GM10847 (cell line): ENCODE results near the gene MMS22L.

ENCODE experiments used
- POLR2A ChIP-seq: IDR thresholded peaks from 2 replicates; pipeline ENCODE4 v1.6.1; 2011; ENCODE audit not compliant: insufficient read length; ENCODE audit errors: extremely low read depth

MMS22L gene

GRCh38 chr6:97282726-97283617 is at the start of gene MMS22L:
MMS22L (minus strand) TSS chr6:97283216; CDS start chr6:97282477, 739 bp downstream.
- peak; percentile 26 for TF ChIP-seq POLR2A

- no peak for TF ChIP-seq POLR2A
These were observed 39.8 kb upstream of the MMS22L start for GRCh38 chr6:97322811-97323210.

GRCh38 chr6:97322226-97322625 is 39.2 kb upstream of the MMS22L start:
- TF ChIP-seq POLR2A: no peak

- TF ChIP-seq POLR2A: no peak
These were observed 34.0 kb upstream of the MMS22L start for GRCh38 chr6:97316978-97317377.

- TF ChIP-seq POLR2A: no peak
These were observed 29.2 kb upstream of the MMS22L start for GRCh38 chr6:97312241-97312640.

- no peak for TF ChIP-seq POLR2A
These were observed 23.7 kb upstream of the MMS22L start for GRCh38 chr6:97306544-97307320.

GRCh38 chr6:97305414-97306066 is 22.5 kb upstream of the MMS22L start:
- TF ChIP-seq POLR2A: no peak

GRCh38 chr6:97304701-97305100 is 21.7 kb upstream of the MMS22L start:
- TF ChIP-seq POLR2A: no peak

- no peak for TF ChIP-seq POLR2A
These were observed 11.4 kb upstream of the MMS22L start for GRCh38 chr6:97294451-97294850.

- no peak for TF ChIP-seq POLR2A
These were observed 10.2 kb upstream of the MMS22L start for GRCh38 chr6:97293198-97293696.

- no peak for TF ChIP-seq POLR2A
These were observed 9.7 kb upstream of the MMS22L start for GRCh38 chr6:97292671-97293070.

- no peak for TF ChIP-seq POLR2A
These were observed 8.9 kb upstream of the MMS22L start for GRCh38 chr6:97291896-97292295.

GRCh38 chr6:97289332-97289731 is 6.3 kb upstream of the MMS22L start:
- TF ChIP-seq POLR2A: no peak

- no peak for TF ChIP-seq POLR2A
These were observed 5.2 kb upstream of the MMS22L start for GRCh38 chr6:97288188-97288587.

- TF ChIP-seq POLR2A: no peak
These were observed 734 bp downstream of the MMS22L start for GRCh38 chr6:97282238-97282725.

- TF ChIP-seq POLR2A: no peak
These were observed 2.2 kb downstream of the MMS22L start for GRCh38 chr6:97280766-97281165.

GRCh38 chr6:97275804-97276203 is 7.2 kb downstream of the MMS22L start:
- TF ChIP-seq POLR2A: no peak
